SK-N-SH (cell line): Measurements from ENCODE around the gene FUT7. TPM values are rescaled to one million over a fixed set of nuclear protein-coding genes. Genes with fewer than 3 reads are reported as not detected.
A peak's percentile ranks its signal among the peaks of the same experiment; 100 is the strongest.

Experiments
- CTCF ChIA-PET: fragments of 300-600, 350-600 bp; formaldehyde crosslinking; extraction: SDS; loops from one replicate; lab custom pipeline; 2021; lab: Yijun Ruan, JAX
- POLR2A ChIA-PET: fragments of 350-600 bp; sonication (Branson Sonifier 250); formaldehyde crosslinking; extraction: SDS; loops from one replicate; lab custom pipeline; 2020; ENCODE audit warnings: antibody characterized with exemption, inconsistent platforms; lab: Yijun Ruan, JAX
- DNase-seq: peaks from one replicate; pipeline ENCODE4 v3.0.0; 2012
- H2AFZ ChIP-seq: fragments of 200-600 bp; sonication (generic); 2 replicates; pipeline ENCODE4 v1.8.1; 2016; ENCODE audit warnings: antibody characterized with exemption, mild to moderate bottlenecking, low read depth
- H3F3A ChIP-seq: fragments of 200-600 bp; sonication (generic); replicated peaks from 2 replicates; pipeline ENCODE3; 2016; ENCODE audit warnings: antibody characterized with exemption, mild to moderate bottlenecking; ENCODE audit not compliant: insufficient read depth
- H3K27ac ChIP-seq, 2 experiments: fragments of 200-500 bp in 1 of 2; fragments of 200-600 bp in 1 of 2; sonication (Bioruptor generic) in 1 of 2; sonication (generic), shearing (Covaris generic) in 1 of 2; 2 replicates each; pipeline versions ENCODE4 v1.5.1 to v1.6.1; 2014 to 2016; ENCODE audit warnings: low read depth in 2 of 2, inconsistent platforms in 1 of 2, low read length in 1 of 2, mild to moderate bottlenecking in 1 of 2, mixed read lengths in 1 of 2
- H3K27me3 ChIP-seq: fragments of 200-600 bp; sonication (generic), shearing (Covaris generic); 2 replicates; pipeline ENCODE4 v1.6.1; 2016; ENCODE audit warnings: mixed run types; ENCODE audit not compliant: insufficient read depth
- H3K36me3 ChIP-seq, 2 experiments: fragments of 200-500 bp in 1 of 2; fragments of 200-600 bp in 1 of 2; sonication (Bioruptor generic) in 1 of 2; sonication (generic) in 1 of 2; replicated peaks in 1 of 2; 2 replicates each; pipeline versions ENCODE3 to v1.5.1; 2014 to 2016; ENCODE audit warnings: low read length in 1 of 2, mild to moderate bottlenecking in 1 of 2; ENCODE audit not compliant: insufficient read depth in 2 of 2, control insufficient read depth in 1 of 2
- H3K4me1 ChIP-seq, 2 experiments: fragments of 200-500 bp in 1 of 2; fragments of 200-600 bp in 1 of 2; sonication (Bioruptor generic) in 1 of 2; sonication (generic), shearing (Covaris generic) in 1 of 2; 2 replicates each; pipeline versions ENCODE4 v1.5.1 to v1.6.1; 2014 to 2016; ENCODE audit warnings: low read depth in 1 of 2, low read length in 1 of 2, mixed run types in 1 of 2; ENCODE audit not compliant: insufficient read depth in 2 of 2, control insufficient read depth in 1 of 2
- H3K4me2 ChIP-seq: fragments of 200-600 bp; sonication (generic), shearing (Covaris generic); 2 replicates; pipeline ENCODE4 v1.6.1; 2017; ENCODE audit warnings: mixed run types
- H3K4me3 ChIP-seq, 2 experiments: fragments of 200-500 bp in 1 of 2; fragments of 200-600 bp in 1 of 2; sonication (Bioruptor generic) in 1 of 2; sonication (generic), shearing (Covaris generic) in 1 of 2; 2 replicates each; pipeline versions ENCODE4 v1.5.1 to v1.8.1; 2014 to 2016; ENCODE audit warnings: low read depth in 2 of 2, inconsistent platforms in 1 of 2, low read length in 1 of 2, mild to moderate bottlenecking in 1 of 2, mixed read lengths in 1 of 2, moderate library complexity in 1 of 2
- H3K79me2 ChIP-seq: fragments of 200-600 bp; sonication (generic); 2 replicates; pipeline ENCODE4 v1.8.1; 2017; ENCODE audit warnings: mild to moderate bottlenecking; ENCODE audit not compliant: insufficient read depth
- H3K9ac ChIP-seq: fragments of 200-600 bp; sonication (generic); 2 replicates; pipeline ENCODE4 v1.6.1; 2017; ENCODE audit warnings: mixed run types
- H3K9me2 ChIP-seq: fragments of 200-600 bp; sonication (generic); 2 replicates; pipeline ENCODE4 v1.6.1; 2017; ENCODE audit warnings: mixed run types
- H3K9me3 ChIP-seq: fragments of 200-600 bp; sonication (generic); 2 replicates; pipeline ENCODE4 v1.6.1; 2017; ENCODE audit warnings: mixed run types, mild to moderate bottlenecking, moderate library complexity
- H4K20me1 ChIP-seq: fragments of 200-600 bp; sonication (generic); 2 replicates; pipeline ENCODE4 v1.6.1; 2017; ENCODE audit warnings: mild to moderate bottlenecking, mixed run types; ENCODE audit not compliant: insufficient read depth
- CHD2 ChIP-seq: fragments of 150-350 bp; IDR thresholded peaks from 2 replicates; pipeline ENCODE4 v1.6.1; 2018; ENCODE audit warnings: low read length; ENCODE audit not compliant: partially characterized antibody
- FOSL2 ChIP-seq: IDR thresholded peaks from 2 replicates; pipeline ENCODE4 v1.4.0; 2012; ENCODE audit warnings: low read depth, mild to moderate bottlenecking, moderate library complexity, borderline replicate concordance
- FOXJ3 ChIP-seq: sonication (generic); formaldehyde crosslinking; IDR thresholded peaks from 2 replicates; pipeline ENCODE4 v1.5.1; 2020; ENCODE audit warnings: mild to moderate bottlenecking, missing genetic modification reagents
- GABPA ChIP-seq: IDR thresholded peaks from 2 replicates; pipeline ENCODE4 v1.4.0; 2012; ENCODE audit warnings: low read depth, mild to moderate bottlenecking
- JUND ChIP-seq: IDR thresholded peaks from 2 replicates; pipeline ENCODE4 v1.4.0; 2012
- MAX ChIP-seq: IDR thresholded peaks from 2 replicates; pipeline ENCODE4 v1.4.0; 2012; ENCODE audit warnings: low read depth
- MEF2A ChIP-seq: IDR thresholded peaks from 2 replicates; pipeline ENCODE4 v1.4.0; 2012; ENCODE audit warnings: low read depth, borderline replicate concordance
- MXI1 ChIP-seq: IDR thresholded peaks from 2 replicates; pipeline ENCODE4 v1.6.1; 2012; ENCODE audit warnings: mild to moderate bottlenecking, low read depth, low read length, improper control_type of control experiment
- POLR2AphosphoS5 ChIP-seq: IDR thresholded peaks from 2 replicates; pipeline ENCODE4 v1.6.1; 2012; ENCODE audit warnings: low read depth, low read length
- REST ChIP-seq: IDR thresholded peaks from 2 replicates; pipeline ENCODE4 v1.6.1; 2012; ENCODE audit warnings: mild to moderate bottlenecking, low read depth, low read length, moderate library complexity
- RFX5 ChIP-seq: IDR thresholded peaks from 2 replicates; pipeline ENCODE4 v1.6.1; 2012; ENCODE audit warnings: mild to moderate bottlenecking, improper control_type of control experiment, low read length
- RXRA ChIP-seq: IDR thresholded peaks from 2 replicates; pipeline ENCODE4 v1.4.0; 2012; ENCODE audit warnings: low read depth, mild to moderate bottlenecking, borderline replicate concordance
- SIN3A ChIP-seq: IDR thresholded peaks from 2 replicates; pipeline ENCODE4 v1.6.1; 2012; ENCODE audit warnings: low read depth, mild to moderate bottlenecking, low read length, moderate library complexity, borderline replicate concordance
- TCF12 ChIP-seq: IDR thresholded peaks from 2 replicates; pipeline ENCODE4 v1.4.0; 2012
- TEAD4 ChIP-seq: IDR thresholded peaks from 2 replicates; pipeline ENCODE4 v1.4.0; 2012; ENCODE audit warnings: mild to moderate bottlenecking, borderline replicate concordance; ENCODE audit not compliant: insufficient read depth
- USF2 ChIP-seq: fragments of 150-350 bp; IDR thresholded peaks from 2 replicates; pipeline ENCODE4 v1.6.1; 2017; ENCODE audit warnings: antibody characterized with exemption, low read length, low read depth, borderline replicate concordance
- ZBTB33 ChIP-seq: IDR thresholded peaks from 2 replicates; pipeline ENCODE4 v1.4.0; 2012; ENCODE audit warnings: low read depth, borderline replicate concordance
- WGBS: methylation state at CpG from one replicate; pipeline ENCODE4 v1.1.6; 2017; ENCODE audit warnings: low lambda C conversion rate; 5-methylcytosine and 5-hydroxymethylcytosine counted together
- polyA plus RNA-seq, 3 experiments: library from polyadenylated mRNA; depleted of rRNA; stranded (reverse); fragments of >200 nt; gene quantifications; 2 replicates each; pipeline ENCODE4 v1.2.3, GENCODE V29; 2012

The FUT7 gene
- polyA plus RNA-seq, 1 of the 3 experiments (the other 2 are of a cell fraction), result not detected

- no peaks in the 10 kb centered on the region for H3K9me3 ChIP-seq
- no peaks in the 10 kb centered on the region for H3K9me2 ChIP-seq
- no peaks in the 10 kb centered on the region for H3K27me3 ChIP-seq
- H3K4me3 ChIP-seq, result peak overlapping the region; percentile 57 to 60
- no peak overlapping the region for H3K27ac ChIP-seq
- ChIA-PET POLR2A (interaction anchor here (1.3 to 2.6 kb wide), 2 partner anchors 8 to 22 kb away, joined by 3 to 9 read pairs; no protein-coding TSS in a partner anchor), CTCF (interaction anchor here (0.9 to 3.5 kb wide), 8 partner anchors 10 to 161 kb away, joined by 3 to 18 read pairs (median 10); partner anchors contain the start of genes ABCA2, NPDC1, RNF224 and TPRN)
- H3K79me2 ChIP-seq, result no peaks in the 10 kb centered on the region
- H3F3A ChIP-seq, result peaks cover 11% of the 10 kb centered on the region
- H3K9ac ChIP-seq, result peak overlapping the region; percentile 46; the same call in 1 of the 2 replicates
- H2AFZ ChIP-seq, result peak overlapping the region; percentile 59; the same call in 1 of the 2 replicates
- WGBS, result 45% methylated on average over 39 of the region's 76 CpGs
- peak overlapping the region; percentile 87 for H3K4me2 ChIP-seq
- peak; percentile 49 for DNase-seq
- no peaks in the 10 kb centered on the region for H4K20me1 ChIP-seq
- TF ChIP-seq RFX5, result no peak
- TF ChIP-seq CHD2, result no peak
- TF ChIP-seq TEAD4, result no peak
- no peak for TF ChIP-seq GABPA
- no peak for TF ChIP-seq JUND
- no peak for TF ChIP-seq MEF2A
- no peak for TF ChIP-seq SIN3A
- TF ChIP-seq USF2, result no peak
- TF ChIP-seq MAX, result no peak; the same call in 1 of the 2 replicates
- no peak for TF ChIP-seq FOSL2
- TF ChIP-seq RXRA, result no peak
- TF ChIP-seq TCF12, result no peak
- no peak for TF ChIP-seq REST
- TF ChIP-seq POLR2AphosphoS5, result no peak
- no peak for TF ChIP-seq ZBTB33
- no peak for TF ChIP-seq MXI1
- TF ChIP-seq FOXJ3 (CRISPR knock-in tag), result no peak
- peaks cover 0 to 9% of the 10 kb centered on the region in 2 experiments; a peak in 1 of 4 replicates for H3K4me1 ChIP-seq
- H3K36me3 ChIP-seq, result peaks cover 3 to 8% of the 10 kb centered on the region in 2 experiments
Observed at GRCh38 chr9:137077758-137078693, 46.1 kb upstream of the FUT7 start.
